ENCODE results near the gene NEBL.
"Not testable (repeated sequence)": the region's sequence is repeated elsewhere in the genome, so short reads cannot be mapped to it uniquely, and the experiment has no call there.

NEBL gene

DNA sequence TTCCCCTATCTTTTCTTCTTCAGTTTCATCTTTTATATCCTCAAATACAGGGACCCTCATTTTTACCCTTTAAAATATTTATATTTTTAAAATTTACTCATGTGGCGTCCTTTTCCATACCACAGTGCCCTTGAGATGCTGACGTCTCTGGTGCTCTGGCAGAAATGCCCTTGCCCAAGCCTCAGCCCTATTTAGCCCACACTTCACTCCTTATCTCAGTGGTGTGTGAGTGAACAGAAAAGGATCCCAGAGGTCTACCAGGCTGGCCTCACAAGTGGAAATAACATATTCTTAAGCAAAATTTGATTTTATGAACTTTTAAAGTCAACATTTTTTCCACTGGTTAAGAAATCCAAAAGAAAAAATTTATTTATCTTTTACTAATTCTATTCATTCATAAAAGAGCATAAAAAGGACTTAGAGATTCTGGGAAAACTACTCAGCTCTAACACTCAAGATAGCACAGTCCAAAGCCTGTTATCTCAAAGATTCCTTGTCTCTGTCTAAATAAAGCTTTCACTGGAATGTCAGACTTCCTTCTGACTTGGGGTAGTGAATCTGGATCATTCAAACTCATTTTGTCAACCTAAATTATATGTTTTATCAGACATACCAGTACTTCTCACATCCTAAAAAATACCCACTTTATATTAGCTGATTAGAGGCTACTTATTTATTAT lies at the start of gene NEBL:
NEBL (minus strand) TSS at position 166 of the 680 bp plus-strand sequence; CDS start at position 60, 106 bp downstream.
- no peak for DNase-seq (ENCODE audit: extremely low read depth, low read depth)
- no peak for TF ChIP-seq CTCF (IDR thresholded peaks at IDR 0.05; ENCODE audit: low read depth, low read length)

DNA sequence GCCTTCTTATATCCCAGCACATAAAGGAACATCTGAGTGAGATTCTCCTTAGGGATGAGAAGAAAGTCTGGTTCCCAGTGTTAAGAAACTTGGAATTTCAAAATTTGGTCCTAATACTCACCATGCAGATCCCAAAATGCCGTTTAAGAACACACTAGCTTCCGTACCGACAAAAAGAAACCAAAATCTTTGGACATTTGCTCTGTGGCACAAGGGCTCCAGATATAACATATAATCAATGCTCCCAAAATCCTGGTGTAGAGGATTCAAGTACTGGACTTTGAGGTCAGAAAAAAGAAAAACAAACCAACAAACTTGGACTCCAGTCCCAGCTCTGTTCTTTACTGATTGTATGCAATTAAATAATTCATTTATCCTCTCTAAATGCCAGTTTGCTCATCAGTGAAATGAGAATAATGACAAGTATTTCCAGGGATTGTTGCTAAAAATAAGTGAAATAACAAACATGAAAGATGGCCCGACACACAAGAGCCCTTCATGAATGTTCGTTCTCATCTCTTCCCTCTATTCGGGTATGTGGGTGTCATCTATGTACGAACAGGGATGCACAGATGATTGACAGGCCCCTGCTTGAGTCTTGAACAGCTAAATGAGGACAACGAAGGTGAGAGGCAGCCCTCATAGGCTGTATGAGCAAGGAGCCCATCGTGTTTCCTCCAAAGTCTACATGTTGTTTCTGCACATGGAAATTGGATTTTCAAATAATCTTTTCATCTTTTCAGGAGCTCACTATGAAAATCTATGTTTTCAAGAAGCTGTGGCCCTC lies 48.6 kb upstream of the NEBL start:
- TF ChIP-seq CTCF (IDR thresholded peaks at IDR 0.05; ENCODE audit: low read depth, low read length): no peak
- DNase-seq (ENCODE audit: extremely low read depth, low read depth): no peak

- DNase-seq (ENCODE audit: extremely low read depth, low read depth): no peak
- TF ChIP-seq CTCF (IDR thresholded peaks at IDR 0.05; ENCODE audit: low read depth, low read length): no peak
These were observed 47.8 kb upstream of the NEBL start for GRCh38 chr10:20944789-20945502.

- DNase-seq (ENCODE audit: extremely low read depth, low read depth): not testable (repeated sequence)
These were observed 42.3 kb upstream of the NEBL start for GRCh38 chr10:20939414-20939813.

DNA sequence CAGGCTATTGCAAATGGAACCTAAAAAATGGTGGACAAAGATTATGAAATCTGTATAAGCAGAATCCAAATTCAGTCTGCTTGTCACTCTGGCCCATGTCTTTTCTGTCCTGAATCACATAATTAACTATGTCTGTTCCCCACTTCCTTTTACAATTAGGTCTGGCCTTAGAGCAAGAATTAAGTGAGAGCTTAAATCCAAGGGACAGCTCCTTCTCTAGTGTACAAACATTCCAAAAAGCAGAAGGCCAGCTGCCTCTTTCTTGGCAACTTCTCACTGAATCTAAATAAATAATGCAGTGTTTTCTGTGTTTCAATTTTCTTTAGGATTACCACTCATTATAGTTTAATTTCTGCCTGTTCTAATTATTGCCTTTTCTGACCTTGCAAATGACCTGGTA lies 39.3 kb upstream of the NEBL start:
- TF ChIP-seq CTCF (IDR thresholded peaks at IDR 0.05; ENCODE audit: low read depth, low read length): no peak
- DNase-seq (ENCODE audit: extremely low read depth, low read depth): no peak

GRCh38 chr10:20935931-20936330 lies 38.8 kb upstream of the NEBL start:
- TF ChIP-seq CTCF (IDR thresholded peaks at IDR 0.05; ENCODE audit: low read depth, low read length): no peak
- DNase-seq (ENCODE audit: extremely low read depth, low read depth): no peak

GRCh38 chr10:20935301-20935700 lies 38.2 kb upstream of the NEBL start:
- no peak for TF ChIP-seq CTCF (IDR thresholded peaks at IDR 0.05; ENCODE audit: low read depth, low read length)
- no peak for DNase-seq (ENCODE audit: extremely low read depth, low read depth)

Measured in AG09319 (cell line).